ENCODE data around the gene IL6ST.

Gene IL6ST

DNA sequence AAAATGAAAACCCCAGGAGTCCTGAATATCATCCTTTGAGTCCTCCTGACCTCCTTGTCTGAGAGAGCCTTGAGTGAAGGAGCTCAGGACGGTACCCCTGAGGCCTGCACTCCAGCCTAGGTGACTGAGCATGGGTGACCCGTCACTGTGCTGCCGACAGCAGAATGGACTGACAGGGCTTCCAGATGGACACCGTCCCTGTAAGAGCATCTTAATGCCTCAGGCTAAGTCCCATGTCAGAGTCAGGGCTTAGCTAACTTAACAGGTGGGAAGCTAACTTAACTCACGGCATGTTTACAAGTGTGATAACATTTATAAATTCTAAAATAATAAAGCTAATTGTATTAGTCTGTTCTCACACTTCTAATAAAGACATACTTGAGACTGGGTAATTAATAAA is 68.3 kb downstream of the IL6ST start:
- H3K4me2 ChIP-seq: no peak overlapping the region
- no peaks in the 10 kb centered on the region for H3K27me3 ChIP-seq (ENCODE audit: insufficient read depth, low read depth)
- no peak overlapping the region for H3K4me3 ChIP-seq (IDR thresholded peaks at IDR 0.05; ENCODE audit: insufficient read depth, low read depth, low read length)
- no peak overlapping the region for H3K27ac ChIP-seq
- TF ChIP-seq, protein P1, sequence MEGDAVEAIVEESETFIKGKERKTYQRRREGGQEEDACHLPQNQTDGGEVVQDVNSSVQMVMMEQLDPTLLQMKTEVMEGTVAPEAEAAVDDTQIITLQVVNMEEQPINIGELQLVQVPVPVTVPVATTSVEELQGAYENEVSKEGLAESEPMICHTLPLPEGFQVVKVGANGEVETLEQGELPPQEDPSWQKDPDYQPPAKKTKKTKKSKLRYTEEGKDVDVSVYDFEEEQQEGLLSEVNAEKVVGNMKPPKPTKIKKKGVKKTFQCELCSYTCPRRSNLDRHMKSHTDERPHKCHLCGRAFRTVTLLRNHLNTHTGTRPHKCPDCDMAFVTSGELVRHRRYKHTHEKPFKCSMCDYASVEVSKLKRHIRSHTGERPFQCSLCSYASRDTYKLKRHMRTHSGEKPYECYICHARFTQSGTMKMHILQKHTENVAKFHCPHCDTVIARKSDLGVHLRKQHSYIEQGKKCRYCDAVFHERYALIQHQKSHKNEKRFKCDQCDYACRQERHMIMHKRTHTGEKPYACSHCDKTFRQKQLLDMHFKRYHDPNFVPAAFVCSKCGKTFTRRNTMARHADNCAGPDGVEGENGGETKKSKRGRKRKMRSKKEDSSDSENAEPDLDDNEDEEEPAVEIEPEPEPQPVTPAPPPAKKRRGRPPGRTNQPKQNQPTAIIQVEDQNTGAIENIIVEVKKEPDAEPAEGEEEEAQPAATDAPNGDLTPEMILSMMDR (conservative IDR thresholded peaks at IDR 0.05; ENCODE audit: low read depth, low read length): no peak
- no peak overlapping the region for H2AFZ ChIP-seq (ENCODE audit: low read depth)
- H3K9ac ChIP-seq: no peak overlapping the region
- peaks cover 19% of the 10 kb centered on the region for H3K4me1 ChIP-seq (ENCODE audit: low read depth, poor library complexity, severe bottlenecking)
- H3K36me3 ChIP-seq (ENCODE audit: insufficient read depth): no peaks in the 10 kb centered on the region
- H4K20me1 ChIP-seq (ENCODE audit: insufficient read depth): no peaks in the 10 kb centered on the region
- no peaks in the 10 kb centered on the region for H3K79me2 ChIP-seq (ENCODE audit: insufficient read depth, low read depth)

DNA sequence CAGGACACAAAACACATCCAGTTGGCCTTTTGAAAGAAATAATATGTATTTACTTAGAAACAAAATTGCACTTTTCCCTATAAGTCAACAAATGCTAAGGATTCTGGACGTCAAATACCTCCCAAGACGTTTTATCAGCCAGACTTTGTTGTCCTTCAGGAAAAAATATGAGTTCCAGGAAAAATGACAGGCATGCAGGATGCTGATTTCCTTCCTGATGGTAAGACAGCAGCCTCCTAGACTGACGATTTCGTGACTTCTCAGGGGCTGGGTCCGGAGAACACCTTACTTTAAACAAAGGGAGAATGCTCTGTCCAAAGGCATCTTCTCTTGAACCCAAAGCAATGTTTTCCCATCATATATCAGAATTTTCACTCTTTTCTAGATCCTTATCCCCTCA is 69.1 kb downstream of the IL6ST start:
- Histone ChIP-seq H3K36me3 (ENCODE audit: insufficient read depth) (no peaks in the 10 kb centered on the region), H3K4me2 (no peak overlapping the region)

DNA sequence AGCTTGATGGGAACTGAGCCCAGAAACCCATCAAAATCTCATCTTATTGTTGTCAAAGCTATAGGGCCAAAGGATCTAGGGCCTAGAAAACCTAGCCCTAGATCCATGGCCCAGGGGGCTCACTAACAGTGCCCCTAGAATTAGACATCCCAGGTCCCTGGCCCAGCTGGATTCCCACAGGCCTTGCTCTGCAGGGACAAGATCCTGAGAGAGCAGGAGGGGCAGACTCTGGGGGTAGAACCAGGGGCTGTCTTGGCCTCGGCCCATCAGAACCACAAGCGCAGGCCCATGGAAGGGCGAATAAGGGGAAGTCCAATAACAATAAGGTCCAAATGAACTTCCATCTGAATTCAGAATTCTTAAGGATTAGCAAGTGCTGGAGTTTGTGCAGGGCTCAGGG is 69.6 kb downstream of the IL6ST start:
- Histone ChIP-seq H3K27ac (no peak overlapping the region), H3K4me2 (no peak overlapping the region), H3K9ac (no peak overlapping the region), H4K20me1 (ENCODE audit: insufficient read depth) (no peaks in the 10 kb centered on the region), H3K36me3 (ENCODE audit: insufficient read depth) (no peaks in the 10 kb centered on the region), H3K4me3 (IDR thresholded peaks at IDR 0.05; ENCODE audit: insufficient read depth, low read depth, low read length) (no peak overlapping the region), H3K4me1 (ENCODE audit: low read depth, poor library complexity, severe bottlenecking) (peaks cover 6% of the 10 kb centered on the region), H3K79me2 (ENCODE audit: insufficient read depth, low read depth) (no peaks in the 10 kb centered on the region), H3K27me3 (ENCODE audit: insufficient read depth, low read depth) (no peaks in the 10 kb centered on the region), H2AFZ (ENCODE audit: low read depth) (no peak overlapping the region)
- TF ChIP-seq, protein P1 (conservative IDR thresholded peaks at IDR 0.05; ENCODE audit: low read depth, low read length): no peak

More for the DNA sequence above, 69.1 kb downstream of the IL6ST start:
- TF ChIP-seq, protein P1 (conservative IDR thresholded peaks at IDR 0.05; ENCODE audit: low read depth, low read length): no peak
- H3K9ac ChIP-seq: no peak overlapping the region
- H4K20me1 ChIP-seq (ENCODE audit: insufficient read depth): no peaks in the 10 kb centered on the region
- H3K79me2 ChIP-seq (ENCODE audit: insufficient read depth, low read depth): no peaks in the 10 kb centered on the region
- H3K27ac ChIP-seq: no peak overlapping the region
- H3K4me3 ChIP-seq (IDR thresholded peaks at IDR 0.05; ENCODE audit: insufficient read depth, low read depth, low read length): no peak overlapping the region
- H3K27me3 ChIP-seq (ENCODE audit: insufficient read depth, low read depth): no peaks in the 10 kb centered on the region
- peaks cover 11% of the 10 kb centered on the region for H3K4me1 ChIP-seq (ENCODE audit: low read depth, poor library complexity, severe bottlenecking)
- H2AFZ ChIP-seq (ENCODE audit: low read depth): no peak overlapping the region

DNA sequence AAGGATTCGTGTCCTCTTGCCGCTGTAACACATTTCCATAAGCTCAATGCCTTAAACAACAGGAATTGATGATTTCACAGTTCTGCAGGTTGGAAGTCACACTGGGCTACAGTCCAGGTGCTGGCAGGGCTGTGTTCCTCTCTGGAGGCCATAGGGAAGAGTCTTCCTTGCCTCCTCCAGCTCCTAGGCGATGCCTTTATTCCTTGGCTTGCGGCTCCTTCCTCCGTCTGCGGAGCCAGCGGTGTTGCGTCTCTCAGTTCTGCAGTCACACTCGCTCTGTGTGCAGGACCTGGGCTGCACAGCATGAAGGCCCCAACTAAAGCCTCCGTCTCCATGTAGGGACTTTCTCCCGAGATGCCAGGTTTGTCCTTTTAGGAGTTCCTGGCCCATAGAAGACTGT is 70.0 kb downstream of the IL6ST start:
- no peak overlapping the region for H2AFZ ChIP-seq (ENCODE audit: low read depth)
- H3K36me3 ChIP-seq (ENCODE audit: insufficient read depth): no peaks in the 10 kb centered on the region
- H4K20me1 ChIP-seq (ENCODE audit: insufficient read depth): no peaks in the 10 kb centered on the region
- no peak overlapping the region for H3K9ac ChIP-seq
- no peak overlapping the region for H3K27ac ChIP-seq
- no peak overlapping the region for H3K4me3 ChIP-seq (IDR thresholded peaks at IDR 0.05; ENCODE audit: insufficient read depth, low read depth, low read length)
- no peak overlapping the region for H3K4me2 ChIP-seq
- H3K79me2 ChIP-seq (ENCODE audit: insufficient read depth, low read depth): no peaks in the 10 kb centered on the region
- H3K27me3 ChIP-seq (ENCODE audit: insufficient read depth, low read depth): no peaks in the 10 kb centered on the region
- peaks cover 1% of the 10 kb centered on the region for H3K4me1 ChIP-seq (ENCODE audit: low read depth, poor library complexity, severe bottlenecking)
- TF ChIP-seq, protein P1 (conservative IDR thresholded peaks at IDR 0.05; ENCODE audit: low read depth, low read length): no peak

Data from KMS-11 (cell line).